Stimulated activated CD8-positive, alpha-beta memory T cell treated with anti-CD3 and anti-CD28 coated beads, Interleukin-7, amount 100 ng/mL, for 1 hour (primary cell): ENCODE data around the gene ZNG1F.
"Not testable (repeated sequence)": the region's sequence is repeated elsewhere in the genome, so short reads cannot be mapped to it uniquely, and the experiment has no call there.

Experiments used
- DNase-seq, 2 donors: peaks; one replicate each; pipeline ENCODE4 v3.0.0-alpha.2; 2020; ENCODE audit warnings: low read depth in 2 of 2

ZNG1F gene

GRCh38 chr9:41189217-41189616 is at the start of gene ZNG1F:
ZNG1F (minus strand) TSS chr9:41189317; CDS start chr9:41189258, 59 bp downstream.
- DNase-seq: not testable (repeated sequence)

- not testable (repeated sequence) for DNase-seq
Observed at GRCh38 chr9:41237110-41237749, 48.1 kb upstream of the ZNG1F start.

- not testable (repeated sequence) for DNase-seq
Observed at GRCh38 chr9:41236486-41237109, 47.5 kb upstream of the ZNG1F start.

- not testable (repeated sequence) for DNase-seq
Observed at GRCh38 chr9:41234811-41235805, 46.0 kb upstream of the ZNG1F start.

- DNase-seq: not testable (repeated sequence)
Observed at GRCh38 chr9:41234221-41234620, 45.1 kb upstream of the ZNG1F start.

- not testable (repeated sequence) for DNase-seq
Observed at GRCh38 chr9:41232326-41232725, 43.2 kb upstream of the ZNG1F start.

GRCh38 chr9:41230418-41230817 is 41.3 kb upstream of the ZNG1F start:
- DNase-seq: not testable (repeated sequence)

GRCh38 chr9:41229408-41230401 is 40.6 kb upstream of the ZNG1F start:
- no peak for DNase-seq

- DNase-seq: not testable (repeated sequence)
Observed at GRCh38 chr9:41219831-41220230, 30.7 kb upstream of the ZNG1F start.

GRCh38 chr9:41188439-41188838 is 678 bp downstream of the ZNG1F start:
- DNase-seq: not testable (repeated sequence)

GRCh38 chr9:41174994-41175393 is 14.1 kb downstream of the ZNG1F start:
- DNase-seq: not testable (repeated sequence)

GRCh38 chr9:41150116-41150515 is 39.0 kb downstream of the ZNG1F start:
- not testable (repeated sequence) for DNase-seq

GRCh38 chr9:41141878-41142277 is 47.2 kb downstream of the ZNG1F start:
- DNase-seq: not testable (repeated sequence)

- DNase-seq: not testable (repeated sequence)
Observed at GRCh38 chr9:41128581-41128980, 60.5 kb downstream of the ZNG1F start, which contains the start of gene FOXD4L6. FOXD4L6 (minus strand) TSS chr9:41128681; CDS start chr9:41128383, 298 bp downstream.

GRCh38 chr9:41126746-41127446 is 62.2 kb downstream of the ZNG1F start:
- not testable (repeated sequence) for DNase-seq

GRCh38 chr9:41125936-41126335 is 63.2 kb downstream of the ZNG1F start:
- not testable (repeated sequence) for DNase-seq

GRCh38 chr9:41125109-41125658 is 63.9 kb downstream of the ZNG1F start:
- not testable (repeated sequence) for DNase-seq

- DNase-seq: not testable (repeated sequence)
Observed at GRCh38 chr9:41124250-41125108, 64.6 kb downstream of the ZNG1F start.

GRCh38 chr9:41123812-41124211 is 65.3 kb downstream of the ZNG1F start:
- DNase-seq: not testable (repeated sequence)
